ENCODE results near the gene SORCS3.

Gene SORCS3
- total RNA-seq, result 0 to 0.27 (median 0) reads per million in 4 experiments

GRCh38 chr10:104641187-104641936 lies at the start of gene SORCS3:
TSS of gene SORCS3 (plus strand) at chr10:104641290.
- DNase-seq, result no peak

- DNase-seq, result no peak
These were observed 49.6 kb upstream of the SORCS3 start for GRCh38 chr10:104591441-104591840.

GRCh38 chr10:104601166-104601565 lies 39.9 kb upstream of the SORCS3 start:
- no peak for DNase-seq

GRCh38 chr10:104608091-104608828 lies 32.8 kb upstream of the SORCS3 start:
- DNase-seq, result no peak

- DNase-seq, result no peak
These were observed 28.4 kb upstream of the SORCS3 start for GRCh38 chr10:104612571-104613205.

- no peak for DNase-seq
These were observed 27.7 kb upstream of the SORCS3 start for GRCh38 chr10:104613406-104613805.

- no peak for DNase-seq
These were observed 26.8 kb upstream of the SORCS3 start for GRCh38 chr10:104614245-104614831.

- DNase-seq, result no peak
These were observed 26.0 kb upstream of the SORCS3 start for GRCh38 chr10:104615136-104615535.

- DNase-seq, result no peak
These were observed 23.3 kb upstream of the SORCS3 start for GRCh38 chr10:104617831-104618230.

- DNase-seq, result no peak
These were observed 18.9 kb upstream of the SORCS3 start for GRCh38 chr10:104622175-104622574.

GRCh38 chr10:104622598-104623209 lies 18.4 kb upstream of the SORCS3 start:
- DNase-seq, result no peak

- DNase-seq, result no peak
These were observed 10.4 kb upstream of the SORCS3 start for GRCh38 chr10:104630731-104631130.

- no peak for DNase-seq
These were observed 9.1 kb upstream of the SORCS3 start for GRCh38 chr10:104631946-104632345.

- no peak for DNase-seq
These were observed 2.1 kb upstream of the SORCS3 start for GRCh38 chr10:104638861-104639589.

- DNase-seq, result no peak
These were observed 1.3 kb upstream of the SORCS3 start for GRCh38 chr10:104639590-104640338.

- DNase-seq, result no peak
These were observed 527 bp upstream of the SORCS3 start for GRCh38 chr10:104640339-104641186.

- DNase-seq, result no peak
These were observed 1.0 kb downstream of the SORCS3 start for GRCh38 chr10:104641937-104642657.

GRCh38 chr10:104642658-104643302 lies 1.7 kb downstream of the SORCS3 start:
- no peak for DNase-seq

GRCh38 chr10:104643303-104643663 lies 2.2 kb downstream of the SORCS3 start:
- no peak for DNase-seq
